Fibroblast of skin of left quadriceps (primary cell): Measurements from ENCODE around the gene REN.

ENCODE experiments used
- DNase-seq, 2 experiments: peaks; one replicate each; pipeline ENCODE4 v3.0.0-alpha.2; 2013; ENCODE audit warnings: low read depth in 2 of 2

The REN gene

GRCh38 chr1:204134103-204134502, 32.0 kb downstream of the REN start:
- DNase-seq: no peak

GRCh38 chr1:204132718-204133117, 33.4 kb downstream of the REN start:
- DNase-seq: no peak

- no peak for DNase-seq
Observed at GRCh38 chr1:204131978-204132377, 34.2 kb downstream of the REN start.

GRCh38 chr1:204130981-204131892, 34.9 kb downstream of the REN start:
- DNase-seq: peak; percentile 66 to 67

- no peak for DNase-seq
Observed at GRCh38 chr1:204130178-204130577, 36.0 kb downstream of the REN start.

- peak; percentile 20 to 32 for DNase-seq
Observed at GRCh38 chr1:204128964-204129896, 36.9 kb downstream of the REN start.

GRCh38 chr1:204128464-204128963, 37.6 kb downstream of the REN start:
- DNase-seq: no peak

GRCh38 chr1:204127597-204128242, 38.4 kb downstream of the REN start:
- peak; percentile 62 to 72 for DNase-seq

- DNase-seq: no peak
Observed at GRCh38 chr1:204126956-204127355, 39.2 kb downstream of the REN start.

- DNase-seq: no peak
Observed at GRCh38 chr1:204126386-204126785, 39.8 kb downstream of the REN start.

GRCh38 chr1:204125759-204126351, 40.3 kb downstream of the REN start:
- no peak for DNase-seq

GRCh38 chr1:204124639-204125038, 41.5 kb downstream of the REN start:
- no peak for DNase-seq

GRCh38 chr1:204123376-204123775, 42.8 kb downstream of the REN start:
- no peak for DNase-seq

GRCh38 chr1:204121840-204122555, 44.1 kb downstream of the REN start:
- no peak for DNase-seq

GRCh38 chr1:204116539-204116938, 49.6 kb downstream of the REN start:
- no peak for DNase-seq

- DNase-seq: no peak
Observed at GRCh38 chr1:204115116-204115515, 51.0 kb downstream of the REN start.

GRCh38 chr1:204114606-204115005, 51.5 kb downstream of the REN start:
- DNase-seq: no peak

- DNase-seq: no peak
Observed at GRCh38 chr1:204113896-204114295, 52.2 kb downstream of the REN start.

- DNase-seq: no peak
Observed at GRCh38 chr1:204112876-204113730, 53.0 kb downstream of the REN start.
